Choroid plexus epithelial cell (primary cell): ENCODE results near the gene POU2F3.
A peak's percentile ranks its signal among the peaks of the same experiment; 100 is the strongest.

ENCODE experiments used
- DNase-seq: peaks from one replicate; pipeline ENCODE4 v3.0.0-alpha.2; 2010; ENCODE audit warnings: low read depth
- H3K4me3 ChIP-seq: 2 replicates; pipeline ENCODE4 v1.5.1; 2011; ENCODE audit warnings: low read depth, mild to moderate bottlenecking, control low read depth, low read length, moderate library complexity
- TF ChIP-seq, protein P1 (sequence below): conservative IDR thresholded peaks from 2 replicates; pipeline ENCODE4 v1.5.1; 2011; ENCODE audit warnings: low read depth, mild to moderate bottlenecking, control low read depth, inconsistent platforms, low read length, moderate library complexity

Gene POU2F3

GRCh38 chr11:120338107-120338933, 98.4 kb downstream of the POU2F3 start:
- H3K4me3 ChIP-seq: peak overlapping the region; percentile 81
- TF ChIP-seq, protein P1, sequence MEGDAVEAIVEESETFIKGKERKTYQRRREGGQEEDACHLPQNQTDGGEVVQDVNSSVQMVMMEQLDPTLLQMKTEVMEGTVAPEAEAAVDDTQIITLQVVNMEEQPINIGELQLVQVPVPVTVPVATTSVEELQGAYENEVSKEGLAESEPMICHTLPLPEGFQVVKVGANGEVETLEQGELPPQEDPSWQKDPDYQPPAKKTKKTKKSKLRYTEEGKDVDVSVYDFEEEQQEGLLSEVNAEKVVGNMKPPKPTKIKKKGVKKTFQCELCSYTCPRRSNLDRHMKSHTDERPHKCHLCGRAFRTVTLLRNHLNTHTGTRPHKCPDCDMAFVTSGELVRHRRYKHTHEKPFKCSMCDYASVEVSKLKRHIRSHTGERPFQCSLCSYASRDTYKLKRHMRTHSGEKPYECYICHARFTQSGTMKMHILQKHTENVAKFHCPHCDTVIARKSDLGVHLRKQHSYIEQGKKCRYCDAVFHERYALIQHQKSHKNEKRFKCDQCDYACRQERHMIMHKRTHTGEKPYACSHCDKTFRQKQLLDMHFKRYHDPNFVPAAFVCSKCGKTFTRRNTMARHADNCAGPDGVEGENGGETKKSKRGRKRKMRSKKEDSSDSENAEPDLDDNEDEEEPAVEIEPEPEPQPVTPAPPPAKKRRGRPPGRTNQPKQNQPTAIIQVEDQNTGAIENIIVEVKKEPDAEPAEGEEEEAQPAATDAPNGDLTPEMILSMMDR: no peak

GRCh38 chr11:120339394-120339890, 99.5 kb downstream of the POU2F3 start:
- H3K4me3 ChIP-seq: peak overlapping the region; percentile 81

More at GRCh38 chr11:120338107-120338933, 98.4 kb downstream of the POU2F3 start:
- peak; percentile 60 for DNase-seq

GRCh38 chr11:120340529-120340928, 100.6 kb downstream of the POU2F3 start:
- DNase-seq: peak; percentile 53
- TF ChIP-seq, protein P1: no peak
- no peak overlapping the region for H3K4me3 ChIP-seq

More at GRCh38 chr11:120339394-120339890, 99.5 kb downstream of the POU2F3 start:
- DNase-seq: peak; percentile 54
- TF ChIP-seq, protein P1: no peak

- H3K4me3 ChIP-seq: no peak overlapping the region
- DNase-seq: no peak
- TF ChIP-seq, protein P1: no peak
These were observed 102.3 kb downstream of the POU2F3 start for GRCh38 chr11:120342226-120342625.

DNA sequence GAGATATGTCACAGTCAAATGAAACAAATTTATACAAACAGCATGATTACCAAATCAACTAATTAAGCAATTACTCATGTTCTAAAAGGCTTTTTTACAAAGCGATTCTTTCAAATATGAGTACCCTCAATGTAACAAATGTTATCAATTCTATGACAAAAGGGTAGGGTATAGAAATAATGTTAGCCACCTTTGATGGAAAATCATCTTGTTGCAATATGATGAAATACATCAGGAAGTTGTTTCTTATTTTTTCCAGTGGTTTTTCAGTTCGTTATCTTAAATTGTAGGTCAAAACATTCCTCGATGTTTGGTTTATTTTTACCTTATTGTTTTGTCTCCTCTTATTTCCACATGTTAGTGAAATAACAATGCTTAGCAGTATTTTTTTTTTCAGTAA, 102.7 kb downstream of the POU2F3 start:
- no peak overlapping the region for H3K4me3 ChIP-seq
- no peak for DNase-seq
- TF ChIP-seq, protein P1: no peak

- H3K4me3 ChIP-seq: no peak overlapping the region
- TF ChIP-seq, protein P1: no peak
- DNase-seq: no peak
These were observed 103.5 kb downstream of the POU2F3 start for GRCh38 chr11:120343429-120343828.
